GM23248 (cell line): ENCODE results near the gene ABHD4.

Source experiments
- EZH2 ChIP-seq: fragments of 200-600 bp; sonication (generic); IDR thresholded peaks from 2 replicates; pipeline ENCODE4 v1.6.1; 2018; ENCODE audit warnings: antibody characterized with exemption, mild to moderate bottlenecking; ENCODE audit not compliant: insufficient read depth, poor library complexity, severe bottlenecking
- EZH2phosphoT487 ChIP-seq: fragments of 200-600 bp; sonication (generic); IDR thresholded peaks from 2 replicates; pipeline ENCODE4 v1.6.1; 2018; ENCODE audit warnings: antibody characterized with exemption, moderate library complexity, mild to moderate bottlenecking, low read depth; ENCODE audit not compliant: insufficient read depth

- TF ChIP-seq EZH2phosphoT487: no peak
- no peak for TF ChIP-seq EZH2
Observed at GRCh38 chr14:22614240-22614799, 16.2 kb downstream of the ABHD4 start.
